ENCODE measurements around the gene GLRX3. TPM values are rescaled to one million over a fixed set of nuclear protein-coding genes. Genes with fewer than 3 reads are reported as not detected.
A peak's percentile ranks its signal among the peaks of the same experiment; 100 is the strongest.
"Not testable (repeated sequence)": the region's sequence is repeated elsewhere in the genome, so short reads cannot be mapped to it uniquely, and the experiment has no call there.

GLRX3 gene
- total RNA-seq, 6 experiments from 2014 or later: 96.2 to 123 (median 112) TPM

DNA sequence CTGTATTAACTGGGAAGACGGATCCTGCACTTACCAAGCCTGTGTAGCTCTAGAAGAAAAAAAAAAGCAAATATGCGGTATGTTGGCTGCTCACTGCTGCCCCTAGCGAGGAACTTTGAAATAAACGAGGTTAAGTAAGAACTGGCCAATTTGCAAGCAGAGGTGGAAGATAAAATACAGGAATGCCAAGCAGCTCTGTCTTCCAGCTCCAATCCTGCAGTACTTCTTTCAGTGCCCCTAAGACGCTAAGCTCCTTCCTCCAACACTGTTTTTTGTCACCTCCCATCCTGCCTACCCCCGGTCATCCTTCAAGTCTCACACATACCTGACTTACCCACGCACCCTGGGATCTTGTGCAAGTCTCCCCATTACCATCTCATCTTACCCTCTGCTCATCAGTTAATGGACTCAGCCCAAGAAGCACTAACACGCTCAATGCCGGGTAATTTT lies 26.4 kb upstream of the GLRX3 start:
- DNase-seq: peak; percentile 75
- H3K27ac Mint-ChIP-seq: peak overlapping the region; percentile 97
- peak overlapping the region; percentile 94 for H3K4me3 Mint-ChIP-seq
- H3K9me3 Mint-ChIP-seq: no peaks in the 10 kb centered on the region
- H3K36me3 Mint-ChIP-seq (ENCODE audit: low read depth): peaks cover 11% of the 10 kb centered on the region
- peaks cover 2% of the 10 kb centered on the region; the same call in 1 of the 2 replicates for H3K27me3 Mint-ChIP-seq (ENCODE audit: insufficient read depth)
- TF ChIP-seq, protein P1, sequence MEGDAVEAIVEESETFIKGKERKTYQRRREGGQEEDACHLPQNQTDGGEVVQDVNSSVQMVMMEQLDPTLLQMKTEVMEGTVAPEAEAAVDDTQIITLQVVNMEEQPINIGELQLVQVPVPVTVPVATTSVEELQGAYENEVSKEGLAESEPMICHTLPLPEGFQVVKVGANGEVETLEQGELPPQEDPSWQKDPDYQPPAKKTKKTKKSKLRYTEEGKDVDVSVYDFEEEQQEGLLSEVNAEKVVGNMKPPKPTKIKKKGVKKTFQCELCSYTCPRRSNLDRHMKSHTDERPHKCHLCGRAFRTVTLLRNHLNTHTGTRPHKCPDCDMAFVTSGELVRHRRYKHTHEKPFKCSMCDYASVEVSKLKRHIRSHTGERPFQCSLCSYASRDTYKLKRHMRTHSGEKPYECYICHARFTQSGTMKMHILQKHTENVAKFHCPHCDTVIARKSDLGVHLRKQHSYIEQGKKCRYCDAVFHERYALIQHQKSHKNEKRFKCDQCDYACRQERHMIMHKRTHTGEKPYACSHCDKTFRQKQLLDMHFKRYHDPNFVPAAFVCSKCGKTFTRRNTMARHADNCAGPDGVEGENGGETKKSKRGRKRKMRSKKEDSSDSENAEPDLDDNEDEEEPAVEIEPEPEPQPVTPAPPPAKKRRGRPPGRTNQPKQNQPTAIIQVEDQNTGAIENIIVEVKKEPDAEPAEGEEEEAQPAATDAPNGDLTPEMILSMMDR (IDR thresholded peaks at IDR 0.05): peak; percentile 91
- H3K4me1 Mint-ChIP-seq (ENCODE audit: low read depth): peaks cover 29% of the 10 kb centered on the region

DNA sequence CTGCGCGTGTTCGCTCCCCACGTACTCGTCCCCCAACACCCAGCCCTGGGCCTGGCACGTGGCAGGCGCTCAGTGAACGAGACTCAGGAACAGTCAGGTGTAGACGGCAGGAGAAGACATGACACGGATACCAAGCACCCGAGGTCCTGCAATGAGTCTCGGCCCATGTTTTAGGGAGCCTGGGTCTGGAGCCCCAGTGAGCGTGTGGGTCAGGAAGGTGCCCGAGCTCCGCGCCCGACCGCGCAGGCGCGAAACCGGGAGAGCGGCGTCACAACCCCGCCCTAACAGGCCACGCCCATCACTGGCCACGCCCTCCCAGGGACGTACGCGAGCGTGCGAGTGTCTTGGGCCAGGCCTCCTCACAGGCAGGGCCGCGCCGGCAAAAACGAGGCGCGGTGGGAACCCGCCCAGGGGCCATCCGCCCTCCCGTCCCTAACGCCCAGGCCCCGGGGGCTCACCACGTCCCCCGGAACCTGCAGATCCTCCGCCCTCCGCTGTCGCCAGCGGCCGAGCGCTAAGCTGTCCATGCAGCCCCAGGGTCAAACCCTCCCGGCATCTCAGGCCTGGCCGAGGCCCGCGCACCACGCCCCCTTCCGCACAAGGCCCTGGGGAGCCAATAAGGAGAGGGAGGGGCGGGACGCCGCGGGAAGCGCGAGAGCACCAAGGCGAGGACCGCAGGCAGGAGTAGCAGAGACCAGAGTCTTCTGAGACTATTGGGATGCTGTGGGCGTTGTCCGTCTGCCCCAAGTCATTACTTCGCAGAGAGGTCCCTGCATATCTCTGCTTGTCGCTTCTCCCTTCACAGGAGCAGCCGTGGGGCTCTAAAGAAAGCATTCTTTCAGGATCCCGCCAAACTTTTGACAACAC lies 25.7 kb upstream of the GLRX3 start, which contains the start of gene C10orf143:
Gene C10orf143 (minus strand): TSS at position 585 of the 867 bp plus-strand sequence. CDS start 58 bp downstream, at position 527.
- Mint-ChIP-seq H3K27me3 (ENCODE audit: insufficient read depth) (peaks cover 2% of the 10 kb centered on the region; the same call in 1 of the 2 replicates), H3K36me3 (ENCODE audit: low read depth) (peaks cover 11% of the 10 kb centered on the region), H3K9me3 (no peaks in the 10 kb centered on the region), H3K4me1 (ENCODE audit: low read depth) (peaks cover 29% of the 10 kb centered on the region), H3K4me3 (peak within 1 kb of the TSS; percentile 94), H3K27ac (peak within 1 kb of the TSS; percentile 97)
- DNase-seq: peak; percentile 96
- TF ChIP-seq, protein P1 (IDR thresholded peaks at IDR 0.05): no peak

DNA sequence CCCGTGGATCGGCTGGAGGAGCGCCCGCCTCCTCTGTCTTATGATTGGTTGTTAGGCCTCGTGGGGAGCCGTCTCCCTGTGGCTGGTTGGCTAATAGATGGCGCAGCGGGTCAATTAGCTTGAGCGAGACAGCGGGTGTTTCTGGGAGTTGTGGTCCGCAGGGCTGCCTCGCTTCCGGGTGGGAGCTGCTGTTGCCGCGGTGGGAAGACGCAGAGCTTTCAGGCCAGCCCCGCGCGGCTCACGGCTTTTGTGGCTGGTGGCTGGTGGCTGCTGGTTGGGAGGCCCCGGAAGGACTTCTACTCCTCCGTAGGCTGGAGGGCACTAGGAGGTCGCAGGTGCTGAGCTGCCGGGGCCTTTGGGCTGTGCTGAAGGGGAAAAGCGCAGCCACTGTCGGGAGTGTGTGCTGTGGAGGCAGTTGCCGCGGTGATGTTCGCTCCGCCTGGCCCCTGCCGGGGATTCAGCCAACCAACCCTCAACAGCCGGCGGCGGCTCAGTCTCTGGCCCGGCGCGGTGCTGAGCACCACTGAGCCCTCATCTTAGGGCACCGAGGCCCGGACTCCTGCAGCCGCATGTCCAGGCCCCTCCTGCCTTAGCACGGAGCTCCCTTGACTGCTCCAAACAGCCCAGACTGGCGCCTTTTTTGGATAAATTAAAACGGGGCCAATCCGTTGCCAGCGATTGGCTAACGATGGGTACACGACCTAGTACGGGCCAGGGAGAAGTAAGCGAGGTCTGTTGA lies 24.9 kb upstream of the GLRX3 start:
- TF ChIP-seq, protein P1 (IDR thresholded peaks at IDR 0.05): no peak
- DNase-seq: peak; percentile 98
- Mint-ChIP-seq H3K27ac (peak overlapping the region; percentile 97), H3K27me3 (ENCODE audit: insufficient read depth) (peaks cover 2% of the 10 kb centered on the region; the same call in 1 of the 2 replicates), H3K9me3 (no peaks in the 10 kb centered on the region), H3K36me3 (ENCODE audit: low read depth) (peaks cover 11% of the 10 kb centered on the region), H3K4me3 (peak overlapping the region; percentile 94), H3K4me1 (ENCODE audit: low read depth) (peaks cover 29% of the 10 kb centered on the region)

DNA sequence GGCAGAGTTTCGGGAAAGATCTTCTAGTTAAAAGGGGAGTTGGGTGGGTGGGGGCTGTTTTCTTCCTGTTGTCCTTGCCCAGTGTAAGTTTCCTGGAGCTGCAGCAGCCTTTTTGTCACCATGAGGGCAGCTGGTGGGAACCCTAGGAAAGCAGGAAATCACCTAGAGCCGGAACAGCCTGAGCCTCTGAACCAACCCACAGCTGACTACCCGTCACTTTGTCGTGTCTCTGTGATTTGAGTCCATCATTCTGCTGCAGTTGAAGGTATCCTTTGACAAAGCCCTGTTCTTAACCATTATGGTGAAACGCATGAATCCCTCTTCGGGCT lies 24.4 kb upstream of the GLRX3 start:
- Mint-ChIP-seq H3K27ac (peak overlapping the region; percentile 97), H3K4me1 (ENCODE audit: low read depth) (peaks cover 29% of the 10 kb centered on the region), H3K9me3 (no peaks in the 10 kb centered on the region), H3K27me3 (ENCODE audit: insufficient read depth) (peaks cover 2% of the 10 kb centered on the region; the same call in 1 of the 2 replicates), H3K4me3 (peak overlapping the region; percentile 94), H3K36me3 (ENCODE audit: low read depth) (peaks cover 11% of the 10 kb centered on the region)
- TF ChIP-seq, protein P1 (IDR thresholded peaks at IDR 0.05): no peak
- no peak for DNase-seq

DNA sequence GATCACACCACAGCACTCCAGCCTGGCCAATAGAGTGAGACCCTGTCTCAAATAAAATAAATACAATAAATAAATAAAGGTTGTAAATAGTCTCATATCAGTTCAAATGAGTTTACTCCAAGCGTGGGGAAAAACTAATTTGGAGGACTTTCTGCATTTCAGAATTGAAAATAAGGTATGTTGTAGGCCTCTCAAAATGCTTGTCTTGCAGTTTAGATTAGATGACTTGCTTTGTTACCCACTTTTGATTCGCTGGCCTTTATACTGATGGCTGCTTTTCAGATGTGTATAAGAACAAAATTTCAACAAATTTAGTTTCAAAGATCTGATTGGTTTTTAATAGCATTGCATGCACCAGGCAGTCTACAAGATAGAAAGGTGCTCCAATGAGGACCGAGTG lies 23.4 kb upstream of the GLRX3 start:
- no peak overlapping the region for H3K27ac Mint-ChIP-seq
- peaks cover 29% of the 10 kb centered on the region for H3K4me1 Mint-ChIP-seq (ENCODE audit: low read depth)
- no peak for DNase-seq
- TF ChIP-seq, protein P1 (IDR thresholded peaks at IDR 0.05): no peak
- H3K4me3 Mint-ChIP-seq: no peak overlapping the region
- H3K9me3 Mint-ChIP-seq: peaks cover 7% of the 10 kb centered on the region
- peaks cover 2% of the 10 kb centered on the region; the same call in 1 of the 2 replicates for H3K27me3 Mint-ChIP-seq (ENCODE audit: insufficient read depth)
- peaks cover 16% of the 10 kb centered on the region for H3K36me3 Mint-ChIP-seq (ENCODE audit: low read depth)

DNA sequence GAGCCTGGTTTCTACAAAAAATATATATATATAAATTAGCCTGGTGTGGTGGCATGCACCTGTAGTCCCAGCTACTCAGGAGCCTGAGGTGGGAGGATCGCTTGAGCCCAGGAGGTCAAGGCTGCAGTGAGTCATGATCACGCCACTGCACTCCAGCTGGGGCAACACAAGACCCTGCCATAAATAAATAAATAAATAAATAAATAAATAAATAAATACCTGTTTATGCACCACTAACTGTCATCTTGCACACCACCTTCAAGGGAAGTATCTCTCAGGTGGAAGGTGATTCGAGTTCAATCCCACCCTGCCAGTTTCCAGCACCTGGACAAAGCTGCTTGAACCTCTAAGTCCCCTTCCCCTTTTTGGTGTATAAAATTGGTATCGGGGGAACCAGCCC lies 19.2 kb upstream of the GLRX3 start:
- DNase-seq; H3K4me1 Mint-ChIP-seq (ENCODE audit: low read depth); H3K27me3 Mint-ChIP-seq (ENCODE audit: insufficient read depth); H3K9me3 Mint-ChIP-seq; H3K27ac Mint-ChIP-seq; H3K4me3 Mint-ChIP-seq: not testable (repeated sequence)
- H3K36me3 Mint-ChIP-seq (ENCODE audit: low read depth): peaks cover 13% of the 10 kb centered on the region

DNA sequence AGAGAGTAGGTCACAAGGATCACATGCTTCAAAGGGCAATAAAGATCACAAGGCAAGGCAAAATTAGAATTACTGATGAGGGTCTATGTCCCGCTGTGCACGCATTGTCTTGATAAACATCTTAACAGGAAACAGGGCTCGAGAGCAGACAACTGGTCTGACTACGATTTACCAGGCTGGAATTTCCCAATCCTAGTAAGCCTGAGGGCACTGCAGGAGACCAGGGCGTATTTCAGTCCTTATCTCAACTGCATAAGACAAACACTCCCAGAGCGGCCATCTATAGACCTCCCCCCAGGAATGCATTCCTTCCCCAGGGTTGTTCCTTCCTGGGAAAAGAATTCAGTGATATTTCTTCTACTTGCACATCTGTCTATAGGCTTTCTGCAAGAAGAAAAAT lies 18.7 kb upstream of the GLRX3 start:
- DNase-seq; H3K27me3 Mint-ChIP-seq (ENCODE audit: insufficient read depth); H3K4me1 Mint-ChIP-seq (ENCODE audit: low read depth); H3K36me3 Mint-ChIP-seq (ENCODE audit: low read depth); H3K27ac Mint-ChIP-seq; H3K9me3 Mint-ChIP-seq; H3K4me3 Mint-ChIP-seq: not testable (repeated sequence)

All from HFFc6 (cell line).